Stimulated activated CD4-positive, alpha-beta T cell treated with anti-CD3 and anti-CD28 coated beads, Interleukin-15, amount 100 ng/mL, for 24 hours (primary cell): ENCODE results near the gene SRP9.
"Not testable (repeated sequence)": the region's sequence is repeated elsewhere in the genome, so short reads cannot be mapped to it uniquely, and the experiment has no call there.

Source experiments
- DNase-seq: peaks from one replicate; pipeline ENCODE4 v3.0.0-alpha.2; 2020

SRP9 gene

DNA sequence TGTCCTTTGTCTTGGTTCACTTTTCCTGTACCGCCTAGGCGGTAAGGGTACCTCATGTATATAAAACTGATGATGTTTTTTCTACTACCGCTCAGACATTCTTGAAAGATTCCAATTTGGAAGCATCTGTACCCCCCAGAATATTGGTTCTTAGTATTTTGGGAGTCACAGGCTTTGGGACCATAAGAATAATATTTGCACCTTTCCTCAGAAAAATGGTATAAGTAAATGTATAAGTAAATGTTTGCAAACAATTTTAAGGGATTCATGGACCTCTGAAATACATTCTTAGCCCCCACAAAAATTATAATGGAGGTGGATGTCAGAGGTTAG lies 677 bp downstream of the SRP9 start:
- no peak for DNase-seq

DNA sequence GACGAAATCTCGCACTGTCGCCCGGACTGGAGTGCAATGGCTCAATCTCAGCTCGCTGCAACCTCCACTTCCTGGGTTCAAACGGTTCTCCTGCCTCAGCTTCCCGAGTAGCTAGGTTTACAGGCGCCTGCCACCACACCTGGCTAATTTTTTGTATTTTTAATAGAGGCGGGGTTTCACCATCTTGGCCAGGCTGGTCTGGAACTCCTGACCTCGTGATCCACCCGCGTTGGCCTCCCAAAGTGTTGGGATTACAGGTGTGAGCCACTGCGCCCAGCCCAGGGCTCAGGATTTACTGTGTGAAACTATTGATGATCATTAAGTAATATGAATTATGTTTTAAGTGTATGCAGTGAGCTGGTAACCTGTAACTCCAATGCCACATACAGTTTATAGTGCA lies 1.5 kb downstream of the SRP9 start:
- not testable (repeated sequence) for DNase-seq

DNA sequence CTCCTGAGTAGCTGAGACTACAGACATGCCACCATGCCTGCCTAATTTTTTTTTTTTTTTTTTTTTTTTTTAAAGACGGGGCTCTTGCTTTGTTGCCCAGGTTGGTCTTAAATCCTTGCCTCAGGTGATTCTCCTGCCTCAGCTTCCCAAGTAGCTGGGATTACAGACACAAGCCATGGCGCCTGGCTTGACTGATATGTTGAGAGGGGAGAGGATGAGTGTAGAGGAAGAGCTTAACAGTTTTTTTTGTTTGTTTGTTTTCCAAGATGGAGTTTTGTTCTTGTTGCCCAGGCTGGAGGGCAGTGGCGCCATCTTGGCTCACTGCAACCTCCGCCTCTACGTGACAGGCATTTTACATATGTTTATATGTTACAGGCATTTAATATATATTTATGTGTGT lies 2.5 kb downstream of the SRP9 start:
- DNase-seq = no peak

DNA sequence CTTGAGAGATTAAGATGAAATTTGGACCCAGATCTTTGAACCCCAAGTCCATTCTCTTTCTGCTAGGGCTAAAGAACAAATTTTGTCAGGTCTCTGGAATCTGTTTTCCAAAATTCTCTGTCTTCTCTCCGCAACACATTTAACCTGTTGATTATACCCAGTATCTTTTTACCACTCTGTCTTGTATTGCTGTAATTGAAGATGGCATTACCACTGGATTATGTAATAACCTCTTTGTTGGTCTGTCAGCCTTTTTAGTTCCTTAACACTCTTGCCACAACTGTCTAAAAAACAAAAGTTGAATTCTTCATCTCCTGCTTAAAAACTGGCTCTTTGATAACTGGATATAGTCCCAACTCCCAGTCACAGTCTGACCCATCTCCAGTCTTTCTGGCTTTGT lies 3.0 kb downstream of the SRP9 start:
- no peak for DNase-seq

DNA sequence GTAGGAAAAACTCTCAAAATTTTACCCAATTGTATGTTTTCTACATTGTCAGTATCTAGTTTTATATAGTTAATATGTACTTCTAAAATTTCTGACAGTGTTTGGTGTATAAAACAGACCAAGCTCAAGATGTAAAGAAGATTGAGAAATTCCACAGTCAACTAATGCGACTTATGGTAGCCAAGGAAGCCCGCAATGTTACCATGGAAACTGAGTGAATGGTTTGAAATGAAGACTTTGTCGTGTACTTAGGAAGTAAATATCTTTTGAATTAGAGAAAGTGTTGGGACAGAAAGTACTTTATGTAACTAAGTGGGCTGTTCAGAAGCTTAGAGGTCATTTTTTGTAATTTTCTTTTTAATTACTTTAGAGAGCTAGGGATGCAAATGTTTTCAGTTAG lies 11.5 kb downstream of the SRP9 start:
- not testable (repeated sequence) for DNase-seq

DNA sequence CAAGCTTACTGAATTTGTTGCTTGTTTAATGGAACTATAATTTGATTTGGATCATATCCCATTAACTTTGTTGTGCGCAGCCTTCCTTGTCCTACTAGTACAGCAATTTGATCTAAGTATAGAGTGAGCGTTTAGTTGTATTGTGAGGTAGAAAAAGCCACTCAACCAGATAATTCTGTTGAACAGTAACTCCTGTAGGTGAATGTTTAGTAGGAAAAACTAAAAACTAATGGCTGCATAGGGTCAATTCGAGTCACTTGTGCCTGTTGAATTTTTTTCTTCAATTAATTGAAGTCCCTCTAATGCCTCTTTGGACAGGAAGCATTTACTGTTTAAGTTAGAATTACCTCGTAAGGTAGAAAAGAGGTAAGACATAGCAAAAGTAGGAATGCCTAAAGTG lies 17.3 kb downstream of the SRP9 start:
- no peak for DNase-seq

DNA sequence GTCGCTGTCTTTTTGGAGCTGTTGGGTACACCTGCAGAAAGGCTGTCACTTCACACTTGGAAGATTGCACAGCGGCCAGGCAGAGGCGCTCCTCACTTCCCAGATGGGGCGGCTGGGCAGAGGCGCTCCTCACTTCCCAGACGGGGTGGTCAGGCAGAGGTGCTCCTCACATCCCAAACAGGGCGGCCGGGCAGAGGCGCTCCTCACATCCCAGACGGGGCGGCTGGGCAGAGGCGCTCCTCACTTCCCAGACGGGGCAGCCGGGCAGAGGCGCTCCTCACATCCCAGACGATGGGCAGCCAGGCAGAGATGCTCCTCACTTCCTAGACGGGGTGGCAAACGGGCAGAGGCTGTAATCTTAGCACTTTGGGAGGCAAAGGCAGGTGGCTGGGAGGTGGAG lies 18.5 kb downstream of the SRP9 start:
- not testable (repeated sequence) for DNase-seq

DNA sequence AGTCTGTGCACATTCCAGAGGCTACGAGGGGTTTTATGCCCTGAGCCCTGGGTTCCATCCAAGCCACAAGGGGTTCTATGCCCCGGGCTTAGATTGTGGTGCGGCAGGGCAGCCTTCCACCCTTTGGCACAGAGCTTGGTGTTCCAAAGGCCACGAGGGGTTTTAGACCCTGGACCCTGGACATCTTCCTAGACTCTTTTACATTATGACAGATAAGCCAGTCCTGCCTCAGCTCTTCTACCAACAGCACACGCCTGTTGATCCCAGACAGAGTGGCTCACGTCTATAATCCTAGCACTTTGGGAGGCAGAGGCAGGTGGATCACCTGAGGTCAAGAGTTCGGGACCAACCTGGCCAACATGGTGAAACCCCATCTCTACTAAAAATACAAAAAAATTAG lies 23.5 kb downstream of the SRP9 start:
- not testable (repeated sequence) for DNase-seq

DNA sequence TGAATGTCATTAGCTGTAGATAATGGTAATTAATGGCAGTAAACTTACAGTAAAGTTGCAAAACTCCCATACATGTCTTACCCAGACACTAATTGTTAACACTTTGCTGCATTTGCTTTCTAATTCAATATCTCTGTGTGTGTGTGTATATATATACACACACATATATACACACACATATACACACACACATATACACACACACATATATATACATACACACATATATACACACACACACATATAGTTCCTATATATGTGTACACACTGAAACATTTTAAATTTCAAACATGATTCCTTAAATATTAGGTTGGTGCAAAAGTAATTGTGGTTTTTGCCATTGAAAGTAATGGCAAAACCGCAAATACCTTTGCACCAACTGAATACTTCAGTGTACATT lies 28.6 kb downstream of the SRP9 start:
- DNase-seq = no peak

DNA sequence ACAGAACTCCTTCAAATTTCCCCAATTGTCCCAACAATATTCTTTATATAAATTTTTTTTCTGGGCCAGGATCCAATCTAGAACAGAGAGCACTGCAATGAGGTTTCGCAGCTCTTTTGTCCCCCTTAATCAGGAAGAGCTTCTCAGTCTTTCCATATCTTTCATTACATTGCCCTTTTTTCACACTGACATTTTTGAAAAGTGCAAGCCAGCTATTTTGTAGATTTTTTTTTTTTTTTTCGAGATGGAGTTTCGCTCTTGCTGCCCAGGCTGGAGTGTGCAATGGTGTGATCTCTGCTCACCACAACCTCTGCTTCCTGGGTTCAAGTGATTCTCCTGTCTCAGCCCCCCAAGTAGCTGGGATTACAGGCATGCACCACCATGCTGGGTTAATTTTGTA lies 29.1 kb downstream of the SRP9 start:
- DNase-seq = not testable (repeated sequence)

DNA sequence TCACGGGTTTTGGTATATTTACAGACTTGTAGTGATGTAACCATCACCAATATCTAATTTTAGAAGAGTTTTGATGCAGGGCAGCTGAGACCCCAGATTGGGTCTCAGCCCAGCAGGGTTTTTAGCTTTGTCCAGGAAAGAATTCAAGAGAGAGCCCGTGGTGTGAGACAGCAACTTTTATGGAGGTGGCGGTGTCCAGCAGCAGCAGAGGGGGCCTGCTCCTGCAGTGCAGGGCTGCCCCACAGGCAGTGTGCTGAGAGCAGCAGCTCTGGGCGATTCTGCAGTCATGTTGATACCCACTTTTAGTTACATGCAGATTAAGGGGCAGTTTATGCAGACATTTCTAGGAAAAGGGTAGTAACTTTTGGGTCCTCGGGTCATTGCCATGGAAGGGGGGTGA lies 30.5 kb downstream of the SRP9 start:
- no peak for DNase-seq

DNA sequence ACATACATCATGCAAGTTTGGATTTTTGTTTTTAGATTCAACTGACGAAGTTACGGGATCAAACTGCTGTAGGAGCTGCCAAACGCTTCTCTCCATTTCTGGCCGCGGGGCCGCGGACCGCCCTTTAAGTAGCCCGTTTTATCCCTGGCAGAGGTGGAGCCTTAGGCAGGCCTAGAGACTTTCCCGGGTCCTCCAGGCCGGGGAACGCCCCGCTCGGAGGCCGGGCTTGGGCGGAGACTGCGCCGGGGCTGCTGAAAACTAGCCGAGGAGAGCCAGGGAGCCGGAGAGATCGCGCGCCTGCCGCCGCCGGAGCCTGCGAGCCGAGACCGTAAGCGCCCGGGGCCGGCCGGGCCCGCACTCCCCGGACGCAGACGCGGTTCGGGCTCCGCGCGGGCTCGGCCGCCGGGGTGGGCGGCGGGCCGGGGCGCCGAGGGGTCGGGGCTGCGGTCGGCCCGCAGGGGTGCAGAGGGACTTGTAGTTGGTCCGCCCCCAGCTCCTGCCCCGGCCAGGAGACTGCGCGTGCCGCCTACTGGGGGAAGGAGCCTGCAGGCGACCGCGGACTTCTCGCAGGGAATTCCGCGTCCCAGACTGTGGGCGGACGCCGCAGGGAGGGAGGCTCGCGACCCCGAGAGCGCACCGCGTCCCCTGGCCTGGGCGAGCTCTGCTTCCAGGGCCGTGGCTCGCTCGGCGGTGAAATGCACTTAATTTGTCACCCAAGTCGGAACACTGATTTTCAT lies 32.4 kb downstream of the SRP9 start, which contains the start of gene EPHX1:
Gene EPHX1 (plus strand): TSS at position 283 of the 737 bp plus-strand sequence. CDS start 18,606 bp downstream, outside the sequence.
- peak; percentile 89 for DNase-seq

DNA sequence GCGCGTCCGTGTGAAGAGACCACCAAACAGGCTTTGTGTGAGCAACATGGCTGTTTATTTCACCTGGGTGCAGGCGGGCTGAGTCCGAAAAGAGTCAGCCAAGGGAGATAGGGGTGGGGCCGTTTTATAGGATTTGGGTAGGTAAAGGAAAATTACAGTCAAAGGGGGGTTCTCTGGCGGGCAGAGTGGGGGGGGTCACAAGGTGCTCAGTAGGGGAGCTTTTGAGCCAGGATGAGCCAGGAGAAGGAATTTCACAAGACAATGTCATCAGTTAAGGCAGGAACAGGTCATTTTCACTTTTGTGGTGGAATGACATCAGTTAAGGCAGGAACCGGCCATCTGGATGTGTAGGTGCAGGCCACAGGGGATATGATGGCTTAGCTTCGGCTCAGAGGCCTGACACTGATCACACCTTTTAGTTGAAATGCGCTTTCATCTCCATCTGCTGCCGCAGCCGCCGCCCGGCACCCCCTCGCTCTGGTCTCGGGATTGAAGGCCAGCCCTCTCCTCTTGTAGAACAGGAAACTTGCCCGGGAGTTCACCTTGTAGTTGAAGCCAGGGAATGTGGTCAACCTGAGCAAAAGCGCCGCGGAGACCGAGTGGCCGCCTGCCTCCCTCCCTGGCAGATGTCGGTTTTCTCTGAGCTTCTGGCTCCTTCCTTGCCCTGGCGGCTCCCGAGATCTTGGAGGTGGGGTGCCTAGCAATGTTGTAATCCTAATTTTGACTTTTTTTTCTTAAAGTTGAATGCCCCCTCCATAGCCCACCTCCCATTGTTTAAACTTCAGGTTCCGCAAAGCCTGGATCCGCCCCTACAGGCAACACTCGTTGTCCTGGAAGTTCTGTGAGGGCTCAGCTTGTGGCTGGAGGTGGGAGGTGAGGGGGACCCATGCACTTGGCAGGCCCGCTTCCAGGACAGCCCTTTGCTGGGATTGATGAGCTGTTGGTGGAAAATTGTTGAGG lies 33.2 kb downstream of the SRP9 start:
- not testable (repeated sequence) for DNase-seq

DNA sequence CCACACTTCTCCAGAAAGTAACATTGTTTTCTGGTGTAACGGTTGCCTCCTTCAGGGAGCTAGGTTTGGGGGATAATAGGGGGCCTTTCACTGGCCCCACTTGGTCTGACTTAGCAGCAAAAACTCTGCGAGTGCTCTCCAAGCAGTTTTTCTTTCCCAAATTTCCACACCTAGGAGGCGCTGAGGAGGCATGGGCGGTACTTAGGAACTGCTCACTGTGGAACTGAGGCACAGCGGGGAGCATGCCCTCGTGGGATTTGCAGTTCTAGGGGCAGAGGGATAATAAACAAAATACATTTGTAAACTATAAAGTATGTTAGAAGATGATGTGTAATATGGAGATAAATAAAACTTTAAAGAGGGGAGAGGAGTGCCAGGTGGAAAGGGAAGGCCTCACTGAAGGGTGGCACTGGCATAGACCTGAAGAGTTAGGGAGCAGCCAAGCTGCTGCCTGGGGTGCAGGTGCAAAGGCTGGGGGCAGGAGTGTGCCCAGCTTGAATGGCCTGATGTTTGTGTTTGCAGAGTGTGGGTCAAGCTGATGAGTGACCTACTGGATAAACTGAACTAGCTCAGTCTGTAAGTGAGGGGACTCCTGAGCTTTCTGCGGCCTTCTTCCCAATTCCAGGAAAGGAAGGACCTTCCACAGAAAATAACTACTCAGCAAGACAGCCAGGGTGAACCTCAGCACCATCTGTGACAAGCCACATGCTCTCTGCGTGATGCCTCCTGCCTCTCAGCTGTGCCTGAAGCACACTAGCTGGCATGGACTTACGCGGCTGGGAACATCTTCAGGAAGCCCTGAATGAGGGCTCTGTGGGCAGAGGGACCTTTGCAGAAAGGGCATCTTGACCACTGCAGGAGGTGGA lies 34.2 kb downstream of the SRP9 start:
- DNase-seq = no peak

DNA sequence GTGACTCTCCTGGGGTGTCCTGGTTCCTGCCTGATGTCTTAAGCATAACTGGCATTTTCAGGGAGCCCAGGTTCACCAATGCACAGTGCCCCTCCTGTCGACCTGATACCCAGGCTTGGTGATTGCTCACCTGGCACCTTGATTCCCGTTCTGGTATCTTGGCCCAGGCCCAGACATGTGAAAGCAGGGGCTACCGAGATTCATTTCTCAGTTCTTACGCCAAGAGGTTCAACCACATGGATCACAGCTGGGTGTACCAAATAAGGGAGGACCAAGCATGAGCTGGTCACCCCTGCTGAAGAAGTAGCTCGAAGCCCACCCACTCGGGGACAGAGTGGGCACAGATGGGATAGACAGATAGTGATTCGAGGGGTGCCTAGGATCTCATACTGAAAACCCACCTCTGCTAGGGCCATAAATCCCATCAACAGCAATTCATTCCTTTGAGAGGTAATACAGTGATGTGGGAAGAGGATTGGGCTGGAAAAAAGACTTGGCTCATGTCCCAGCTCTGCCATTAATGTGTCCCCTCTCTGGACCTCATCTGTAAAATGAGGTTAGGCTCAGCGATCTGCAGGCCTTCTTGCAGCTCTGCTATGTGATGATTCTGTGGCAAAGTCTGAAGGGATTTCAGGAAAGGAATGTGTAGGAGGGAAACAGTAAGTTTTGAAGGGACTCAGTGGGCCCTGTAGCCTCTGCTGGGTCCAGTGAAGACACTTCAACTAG lies 35.0 kb downstream of the SRP9 start:
- no peak for DNase-seq

DNA sequence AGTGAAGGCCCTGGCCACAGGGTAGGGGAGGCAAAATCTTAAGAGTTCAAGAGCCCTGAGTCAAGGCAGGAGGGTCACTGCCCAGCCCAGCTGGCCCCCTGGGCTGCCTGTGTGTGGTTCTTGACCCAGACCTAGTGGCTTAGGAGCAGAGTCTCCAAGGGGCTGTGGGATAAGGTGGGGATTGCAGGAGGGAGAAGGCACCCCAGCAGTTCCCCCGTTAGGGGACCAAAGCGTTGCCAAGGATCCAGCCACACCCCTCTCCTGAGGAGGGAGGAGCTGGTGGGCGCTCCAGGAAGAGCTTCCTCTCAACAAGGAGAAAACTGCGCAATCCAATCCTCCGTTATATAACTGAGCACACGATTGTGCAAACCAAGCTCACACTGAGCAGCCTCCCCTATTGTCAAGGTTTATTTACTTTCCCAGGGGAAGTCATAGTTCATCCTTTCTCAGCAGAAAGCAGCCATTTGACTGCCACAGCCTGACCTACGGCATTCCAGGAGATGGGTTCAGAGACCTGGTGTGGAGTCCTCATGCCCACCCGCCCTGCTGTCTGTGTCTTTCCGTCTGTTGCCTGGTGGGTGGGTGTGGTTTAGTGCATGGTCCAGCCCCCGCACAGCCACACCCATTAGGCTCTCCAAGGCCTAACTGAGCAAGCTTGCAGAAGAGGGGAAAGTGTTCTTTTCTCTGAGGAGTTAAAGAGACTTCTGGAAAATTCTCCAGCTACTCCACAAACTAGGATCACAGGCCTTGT lies 35.8 kb downstream of the SRP9 start:
- DNase-seq = no peak

DNA sequence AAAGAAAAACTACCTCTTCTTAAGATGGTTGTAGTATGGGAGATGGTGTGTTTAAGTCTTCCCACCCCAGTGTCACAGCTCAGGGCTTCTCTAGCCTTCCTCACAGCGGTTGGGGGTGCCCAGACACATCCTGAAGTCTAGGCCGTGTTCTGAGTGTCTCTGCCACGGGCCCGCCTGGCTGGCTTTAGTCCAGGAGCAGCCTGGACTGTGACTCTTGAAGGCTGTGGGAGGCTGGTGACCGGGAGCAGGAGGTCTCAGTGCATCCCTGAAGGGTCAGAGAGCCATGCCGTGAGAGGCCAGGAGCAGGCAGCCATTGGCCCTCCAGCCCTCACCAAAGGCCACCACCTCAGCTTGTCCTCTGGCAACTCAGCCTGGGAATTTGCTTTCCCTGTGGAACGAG lies 36.8 kb downstream of the SRP9 start:
- no peak for DNase-seq

DNA sequence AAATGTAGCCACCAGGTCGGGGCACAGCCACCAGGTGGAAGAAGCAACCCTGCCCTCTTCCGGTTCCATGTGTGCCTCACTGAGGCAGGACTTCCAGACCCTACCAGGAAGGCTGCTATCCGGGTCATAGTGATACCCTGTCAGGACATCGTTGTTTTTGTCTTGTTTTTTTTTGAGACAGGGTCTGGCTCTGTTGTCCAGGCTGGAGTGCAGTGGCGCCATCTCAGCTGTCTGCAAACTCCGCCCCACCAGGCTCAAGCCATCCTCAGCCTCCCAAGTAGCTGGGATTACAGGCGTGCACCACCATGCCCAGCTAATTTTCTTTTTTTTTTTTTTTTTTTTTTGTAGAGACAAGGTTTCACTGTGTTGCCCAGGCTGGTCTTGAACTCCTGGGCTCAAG lies 37.5 kb downstream of the SRP9 start:
- DNase-seq = not testable (repeated sequence)

DNA sequence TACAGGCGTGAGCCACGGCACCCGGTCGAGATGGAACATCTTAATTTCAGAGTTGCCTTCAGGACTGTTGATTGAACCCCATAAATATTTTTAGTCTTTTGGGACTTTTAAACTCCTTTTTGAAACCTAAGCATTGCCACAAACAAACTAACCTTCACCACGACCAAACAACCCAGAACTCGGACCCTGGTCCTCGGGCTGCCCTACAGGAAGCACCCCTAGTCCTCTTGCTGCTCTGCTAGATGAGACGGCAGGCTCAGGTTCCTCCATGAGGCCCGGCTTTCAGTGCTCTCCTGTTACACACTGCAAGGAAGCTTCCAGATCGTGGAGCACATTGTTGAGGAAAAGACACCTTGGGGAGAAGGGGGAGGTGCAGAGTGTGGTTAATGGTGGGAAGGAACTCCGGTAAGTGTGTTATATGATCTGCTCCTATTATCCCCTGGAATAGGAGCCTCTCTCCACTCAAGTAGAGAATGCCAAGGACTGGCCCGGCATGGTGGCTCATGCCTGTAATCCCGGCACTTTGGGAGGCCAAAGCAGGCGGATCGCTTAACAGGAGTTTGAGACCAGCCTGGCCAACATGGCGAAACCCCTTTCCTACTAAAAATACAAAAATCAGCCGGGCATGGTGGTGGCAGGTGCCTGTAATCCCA lies 38.0 kb downstream of the SRP9 start:
- DNase-seq = no peak

DNA sequence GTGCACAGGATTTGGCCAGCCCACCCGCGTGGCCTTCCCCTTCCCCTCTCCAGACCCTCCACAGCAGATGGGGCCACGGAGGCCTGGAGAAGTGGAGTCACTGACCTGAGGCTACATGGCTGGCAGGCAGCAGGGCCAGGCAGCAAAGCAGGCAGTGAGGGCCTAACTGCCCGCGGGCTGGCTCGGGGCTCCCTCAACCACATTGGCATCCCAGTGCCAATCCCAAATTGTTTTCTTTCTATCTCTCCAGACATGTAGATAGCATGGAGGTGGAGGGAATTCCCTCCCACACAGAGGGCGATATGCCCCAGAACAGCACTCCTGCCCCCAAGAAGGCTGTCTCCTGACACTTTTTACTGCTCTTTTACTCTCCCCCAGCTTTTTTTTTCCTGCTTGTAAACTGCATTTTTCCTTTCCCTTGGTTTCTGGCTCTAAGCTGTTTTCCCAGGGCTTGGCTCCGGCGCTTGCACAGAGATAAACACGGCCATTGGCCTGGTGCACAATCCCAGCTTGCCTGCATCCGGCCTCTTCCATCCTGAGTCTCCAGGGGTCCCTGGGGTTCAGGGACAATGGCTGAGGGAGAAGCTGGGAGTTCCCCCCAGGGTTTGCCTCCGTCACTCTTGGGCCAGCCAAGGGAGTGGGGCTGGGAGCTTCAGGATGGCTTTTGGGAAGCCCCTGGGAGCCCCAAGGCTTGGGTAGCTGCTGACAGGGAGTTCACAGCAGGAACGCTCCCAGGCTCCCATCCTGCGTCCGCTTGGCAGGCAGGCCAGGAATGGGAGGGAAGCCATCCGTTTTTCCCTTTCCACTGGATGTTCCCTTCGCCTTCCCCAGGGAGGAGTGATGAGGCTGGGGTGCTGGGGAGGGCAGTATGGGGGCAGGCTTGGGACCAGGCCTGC lies 39.3 kb downstream of the SRP9 start:
- DNase-seq = no peak
